Fibroblast of villous mesenchyme (primary cell): ENCODE measurements around the gene ANKRD11. TPM values are rescaled to one million over a fixed set of nuclear protein-coding genes. Genes with fewer than 3 reads are reported as not detected.

ENCODE experiments used
- DNase-seq: peaks from one replicate; pipeline ENCODE4 v3.0.0-alpha.2; 2010; ENCODE audit warnings: low read depth
- H3K4me3 ChIP-seq: 2 replicates; pipeline ENCODE4 v1.5.1; 2011; ENCODE audit warnings: low read depth, mild to moderate bottlenecking, low read length
- CTCF ChIP-seq: IDR thresholded peaks from 2 replicates; pipeline ENCODE4 v1.5.1; 2012; ENCODE audit warnings: low read depth, mild to moderate bottlenecking, low read length; ENCODE audit not compliant: insufficient read depth
- total RNA-seq: library from RNA; depleted of rRNA; stranded (reverse); fragments of >200 nt; gene quantifications from 2 replicates; pipeline ENCODE4 v1.2.3, GENCODE V29; 2012

ANKRD11 gene
- total RNA-seq, 1 donor = 69.5 TPM

- DNase-seq = peak; percentile 45
- TF ChIP-seq CTCF = peak; percentile 39
- no peak overlapping the region for H3K4me3 ChIP-seq
Measured at GRCh38 chr16:89453501-89454321, 36.6 kb downstream of the ANKRD11 start.

- peak; percentile 53 for DNase-seq
- TF ChIP-seq CTCF = no peak
- no peak overlapping the region for H3K4me3 ChIP-seq
Measured at GRCh38 chr16:89452925-89453324, 37.4 kb downstream of the ANKRD11 start.

GRCh38 chr16:89452241-89452640, 38.1 kb downstream of the ANKRD11 start:
- TF ChIP-seq CTCF = no peak
- H3K4me3 ChIP-seq = no peak overlapping the region

GRCh38 chr16:89450537-89450936, 39.8 kb downstream of the ANKRD11 start:
- DNase-seq = no peak
- no peak for TF ChIP-seq CTCF
- H3K4me3 ChIP-seq = no peak overlapping the region

More at GRCh38 chr16:89452241-89452640, 38.1 kb downstream of the ANKRD11 start:
- DNase-seq = no peak

GRCh38 chr16:89449726-89450335, 40.5 kb downstream of the ANKRD11 start:
- TF ChIP-seq CTCF = no peak
- H3K4me3 ChIP-seq = no peak overlapping the region
- no peak for DNase-seq

- no peak for DNase-seq
- H3K4me3 ChIP-seq = no peak overlapping the region
- TF ChIP-seq CTCF = no peak
Measured at GRCh38 chr16:89448656-89449055, 41.7 kb downstream of the ANKRD11 start.
